GM21447 (cell line): ENCODE results near the gene DCAF8.

Experiments
- ATAC-seq: cut with Tn5 transposase; IDR thresholded peaks from one replicate; pipeline ENCODE4 v1.9.1; 2021; ENCODE audit not compliant: unreplicated experiment

Gene DCAF8

GRCh38 chr1:160227561-160227960, 34.8 kb downstream of the DCAF8 start:
- no peak for ATAC-seq

- no peak for ATAC-seq
Observed at GRCh38 chr1:160227034-160227433, 35.3 kb downstream of the DCAF8 start.

- ATAC-seq: no peak
Observed at GRCh38 chr1:160226623-160227022, 35.7 kb downstream of the DCAF8 start.

- no peak for ATAC-seq
Observed at GRCh38 chr1:160225345-160225744, 37.0 kb downstream of the DCAF8 start.

- no peak for ATAC-seq
Observed at GRCh38 chr1:160224606-160225005, 37.7 kb downstream of the DCAF8 start.

- ATAC-seq: no peak
Observed at GRCh38 chr1:160222546-160222945, 39.8 kb downstream of the DCAF8 start.

- no peak for ATAC-seq
Observed at GRCh38 chr1:160221089-160221488, 41.3 kb downstream of the DCAF8 start.

GRCh38 chr1:160220301-160220700, 42.0 kb downstream of the DCAF8 start:
- ATAC-seq: no peak

GRCh38 chr1:160219062-160219929, 43.1 kb downstream of the DCAF8 start:
- no peak for ATAC-seq

GRCh38 chr1:160217481-160218051, 44.8 kb downstream of the DCAF8 start:
- no peak for ATAC-seq

- no peak for ATAC-seq
Observed at GRCh38 chr1:160216301-160216700, 46.0 kb downstream of the DCAF8 start.

GRCh38 chr1:160214481-160215140, 47.7 kb downstream of the DCAF8 start:
- ATAC-seq: no peak

GRCh38 chr1:160211046-160211790, 51.1 kb downstream of the DCAF8 start:
- ATAC-seq: no peak

GRCh38 chr1:160210561-160210960, 51.8 kb downstream of the DCAF8 start:
- ATAC-seq: no peak

- ATAC-seq: no peak
Observed at GRCh38 chr1:160209321-160210046, 52.9 kb downstream of the DCAF8 start.

- no peak for ATAC-seq
Observed at GRCh38 chr1:160208557-160209320, 53.6 kb downstream of the DCAF8 start.

GRCh38 chr1:160207771-160208556, 54.4 kb downstream of the DCAF8 start:
- no peak for ATAC-seq

- ATAC-seq: no peak
Observed at GRCh38 chr1:160207118-160207650, 55.2 kb downstream of the DCAF8 start.
